ENCODE data around the gene LRIG1.

The LRIG1 gene

DNA sequence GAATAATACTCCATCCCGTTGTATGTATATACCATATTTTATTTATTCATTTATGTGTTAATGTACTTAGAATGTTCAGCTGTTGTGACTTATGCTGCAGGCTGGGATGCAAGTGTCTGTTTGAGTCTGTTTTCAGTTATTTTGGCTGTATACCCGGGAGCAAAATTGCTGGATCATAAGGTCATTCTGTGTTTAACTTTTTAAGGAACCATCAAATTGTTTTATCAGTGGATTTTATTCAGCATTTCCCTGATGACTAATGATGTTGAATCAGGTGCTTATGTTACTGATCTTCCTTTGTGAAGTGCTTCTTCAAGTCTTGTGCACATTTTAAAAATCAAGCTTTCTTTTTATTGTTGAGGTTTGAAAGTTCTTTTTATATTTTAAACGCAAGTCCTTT lies 161.9 kb downstream of the LRIG1 start:
- DNase-seq = no peak

DNA sequence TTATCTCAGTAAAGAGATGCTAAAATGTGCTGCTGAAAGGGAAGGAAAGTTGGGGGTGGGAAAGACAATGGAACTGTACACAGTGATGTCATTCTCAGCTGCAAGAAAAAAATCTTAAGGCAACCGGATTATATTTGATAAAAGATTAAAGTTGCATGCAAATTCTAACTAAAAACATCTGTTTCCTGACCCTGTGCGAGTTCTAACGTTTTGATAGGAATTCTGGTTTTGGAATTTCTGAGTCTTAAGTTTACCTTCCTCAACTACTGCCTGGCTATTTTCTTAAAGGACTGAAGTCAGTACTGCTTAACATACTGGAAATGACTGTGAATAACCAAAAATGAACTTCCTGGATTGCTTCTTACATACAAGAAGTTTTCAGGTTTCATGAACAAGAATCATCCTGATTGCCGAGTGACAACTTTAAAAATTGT lies 164.5 kb downstream of the LRIG1 start:
- DNase-seq = no peak

DNA sequence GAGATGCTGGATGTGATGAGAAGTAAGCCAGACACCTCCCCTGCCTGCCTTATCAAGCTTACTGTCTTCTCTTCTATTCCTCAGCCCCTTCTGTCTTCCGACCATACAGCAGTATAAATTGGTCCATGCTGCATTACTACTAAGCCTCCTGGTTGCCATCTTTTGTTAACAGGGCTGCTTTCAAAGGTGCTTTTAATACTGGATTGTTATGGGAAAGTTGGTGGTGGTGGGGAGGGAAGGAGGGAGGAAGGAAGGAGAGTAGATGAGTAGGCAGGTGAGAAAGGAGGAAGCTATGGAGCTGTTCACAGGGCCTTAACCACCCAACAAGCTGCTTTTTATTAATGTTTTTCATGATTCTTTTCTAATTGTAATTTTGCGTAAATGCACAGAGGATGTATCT lies 165.2 kb downstream of the LRIG1 start:
- DNase-seq = no peak
